Transverse colon (tissue), 4 donors: ENCODE results near the gene LRRC23. TPM values are rescaled to one million over a fixed set of nuclear protein-coding genes. Genes with fewer than 3 reads are reported as not detected.

Experiments
- DNase-seq: peaks from one replicate; pipeline ENCODE4 v3.0.0-alpha.2; 2019
- H3K27ac ChIP-seq, 4 donors: fragments of 200-600 bp; sonication (generic); 2 replicates each; pipeline ENCODE4 v1.5.1; 2016 to 2018; ENCODE audit warnings: inconsistent platforms in 4 of 4
- H3K27me3 ChIP-seq: fragments of 200-600 bp; sonication (generic); 2 replicates; pipeline ENCODE4 v1.5.1; 2017; ENCODE audit warnings: inconsistent platforms
- H3K36me3 ChIP-seq, 4 donors: fragments of 200-600 bp; sonication (generic); 2 replicates each; pipeline ENCODE4 v1.5.1; 2017 to 2019; ENCODE audit warnings: inconsistent platforms in 4 of 4
- H3K4me1 ChIP-seq, 4 donors: fragments of 200-600 bp; sonication (generic); 2 replicates each; pipeline ENCODE4 v1.5.1; 2017 to 2020; ENCODE audit warnings: inconsistent platforms in 4 of 4
- H3K4me3 ChIP-seq, 4 donors: fragments of 200-600 bp; sonication (generic); 1 replicate in 1 of 4; 2 replicates in 3 of 4; pipeline versions ENCODE4 v1.5.1 to v1.6.1; 2017 to 2019; ENCODE audit warnings: inconsistent platforms in 4 of 4
- H3K9me3 ChIP-seq, 2 donors: fragments of 200-600 bp; sonication (generic); 2 replicates each; pipeline ENCODE4 v1.5.1; 2017 to 2019; ENCODE audit warnings: inconsistent platforms in 2 of 2
- EP300 ChIP-seq: sonication (generic); formaldehyde crosslinking; IDR thresholded peaks from one replicate; pipeline ENCODE4 v1.6.1; 2017; ENCODE audit warnings: antibody characterized with exemption, low read depth
- POLR2A ChIP-seq: fragments of 450-650 bp; IDR thresholded peaks from one replicate; pipeline ENCODE4 v1.6.1; 2016; ENCODE audit warnings: antibody characterized with exemption, mild to moderate bottlenecking, moderate library complexity
- POLR2AphosphoS5 ChIP-seq, 3 donors: sonication (generic); formaldehyde crosslinking; IDR thresholded peaks; one replicate each; pipeline ENCODE4 v1.6.1; 2016; ENCODE audit warnings: antibody characterized with exemption in 3 of 3
- WGBS, 2 donors: methylation state at CpG; one replicate each; pipeline ENCODE4 v1.1.5; 2018; ENCODE audit warnings: low coverage in 1 of 2; 5-methylcytosine and 5-hydroxymethylcytosine counted together
- in situ Hi-C, 4 donors: fragments of 200-750 bp; cut with MboI; loops; one replicate each; pipeline versions ENCODE4 v1.15.0 to v1.15.1; 2017; ENCODE audit warnings: low sequenced_read_pairs in 3 of 4, low pct_ligation_motif_present in 1 of 4, low pct_unique_long_range_greater_than_20kb in 1 of 4
- intact Hi-C: fragments of 100-400 bp; cut with DNase I; formaldehyde crosslinking; loops from one replicate; pipeline ENCODE4 v1.15.1; 2023; ENCODE audit warnings: low total_unique reads
- total RNA-seq, 4 donors: library from RNA; depleted of rRNA; stranded (reverse); fragments of >200 nt; gene quantifications; one replicate each; pipeline ENCODE4 v1.1.0, GENCODE V29; 2016
- TF ChIP-seq, protein P1 (sequence below), 5 experiments: fragments of 200-600 bp in 3 of 5; fragments of 450-650 bp in 2 of 5; sonication (generic) in 3 of 5; IDR thresholded peaks; 1 replicate in 2 of 5; 2 replicates in 3 of 5; pipeline ENCODE4 v1.5.1; 2016 to 2017; ENCODE audit warnings: antibody characterized with exemption in 5 of 5, inconsistent platforms in 3 of 5, mild to moderate bottlenecking in 2 of 5, moderate library complexity in 1 of 5

LRRC23 gene
- total RNA-seq, 4 donors from 2014 or later = 0.60 to 11.3 (median 5.9) TPM; not detected in 1

DNA sequence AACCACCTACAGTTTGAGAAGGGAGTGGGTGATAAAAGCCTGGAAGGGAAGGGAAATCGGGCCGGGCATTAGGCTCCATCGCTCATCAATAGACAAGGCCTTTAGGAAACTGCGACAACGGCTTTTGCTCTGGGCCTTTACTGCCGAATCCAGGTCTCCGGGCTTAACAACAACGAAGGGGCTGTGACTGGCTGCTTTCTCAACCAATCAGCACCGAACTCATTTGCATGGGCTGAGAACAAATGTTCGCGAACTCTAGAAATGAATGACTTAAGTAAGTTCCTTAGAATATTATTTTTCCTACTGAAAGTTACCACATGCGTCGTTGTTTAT lies 38.7 kb downstream of the LRRC23 start:
- DNase-seq = peak; percentile 85
- 0 to 2% methylated on average over 11 to 13 of the region's 13 CpGs for WGBS, 2 donors
- no peaks in the 10 kb centered on the region for H3K27me3 ChIP-seq
- peak overlapping the region; percentile 93 to 99 (median 95) for H3K27ac ChIP-seq
- TF ChIP-seq EP300 (no peak), POLR2A (no peak), POLR2AphosphoS5 (IDR thresholded peaks at IDR 0.05) (no peak)
- TF ChIP-seq, protein P1, sequence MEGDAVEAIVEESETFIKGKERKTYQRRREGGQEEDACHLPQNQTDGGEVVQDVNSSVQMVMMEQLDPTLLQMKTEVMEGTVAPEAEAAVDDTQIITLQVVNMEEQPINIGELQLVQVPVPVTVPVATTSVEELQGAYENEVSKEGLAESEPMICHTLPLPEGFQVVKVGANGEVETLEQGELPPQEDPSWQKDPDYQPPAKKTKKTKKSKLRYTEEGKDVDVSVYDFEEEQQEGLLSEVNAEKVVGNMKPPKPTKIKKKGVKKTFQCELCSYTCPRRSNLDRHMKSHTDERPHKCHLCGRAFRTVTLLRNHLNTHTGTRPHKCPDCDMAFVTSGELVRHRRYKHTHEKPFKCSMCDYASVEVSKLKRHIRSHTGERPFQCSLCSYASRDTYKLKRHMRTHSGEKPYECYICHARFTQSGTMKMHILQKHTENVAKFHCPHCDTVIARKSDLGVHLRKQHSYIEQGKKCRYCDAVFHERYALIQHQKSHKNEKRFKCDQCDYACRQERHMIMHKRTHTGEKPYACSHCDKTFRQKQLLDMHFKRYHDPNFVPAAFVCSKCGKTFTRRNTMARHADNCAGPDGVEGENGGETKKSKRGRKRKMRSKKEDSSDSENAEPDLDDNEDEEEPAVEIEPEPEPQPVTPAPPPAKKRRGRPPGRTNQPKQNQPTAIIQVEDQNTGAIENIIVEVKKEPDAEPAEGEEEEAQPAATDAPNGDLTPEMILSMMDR (IDR thresholded peaks at IDR 0.05) = no peak
- intact Hi-C loops = no loop called here
- in situ Hi-C loops = loop anchor here in 3 of 4 donors (10.0 to 25.0 kb wide), 2 partner anchors 161 to 169 kb away; partner anchors contain the start of gene C1RL (in 3 of the 3)
- H3K4me3 ChIP-seq = peak overlapping the region in 3 of 4 donors; percentile 41 to 58 (median 54)
- H3K4me1 ChIP-seq = peaks cover 25 to 48% (median 35%) of the 10 kb centered on the region in 4 donors
- no peaks in the 10 kb centered on the region for H3K36me3 ChIP-seq
- no peaks in the 10 kb centered on the region for H3K9me3 ChIP-seq

DNA sequence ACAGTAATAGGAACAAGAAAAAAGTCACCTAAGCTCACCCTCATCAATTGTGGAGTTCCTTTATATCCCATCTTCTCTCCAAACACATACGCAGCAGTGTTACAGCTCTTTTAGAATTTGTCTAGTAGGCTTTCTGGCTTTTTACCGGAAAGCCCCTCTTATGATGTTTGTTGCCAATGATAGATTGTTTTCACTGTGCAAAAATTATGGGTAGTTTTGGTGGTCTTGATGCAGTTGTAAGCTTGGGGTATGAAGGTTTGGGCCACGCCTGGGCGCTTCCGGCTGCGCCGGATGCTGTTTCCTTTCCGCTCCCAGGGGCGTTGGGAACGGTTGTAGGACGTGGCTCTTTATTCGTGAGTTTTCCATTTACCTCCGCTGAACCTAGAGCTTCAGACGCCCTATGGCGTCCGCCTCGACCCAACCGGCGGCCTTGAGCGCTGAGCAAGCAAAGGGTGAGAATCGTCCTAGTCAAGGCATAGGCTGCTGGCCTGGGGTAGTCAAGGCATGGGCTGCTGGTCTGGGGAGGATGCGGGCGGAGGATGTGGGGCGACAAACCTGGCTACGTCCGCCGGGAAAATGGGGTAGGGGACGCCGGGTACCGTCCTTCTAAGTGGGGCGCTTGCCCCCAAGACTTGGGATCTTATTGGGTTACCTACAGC lies 39.2 kb downstream of the LRRC23 start, which contains the start of the genes C12orf57 and RNU7-1:
Gene C12orf57, plus strand, starts transcription at position 301 of the 659 bp plus-strand sequence. Its CDS starts 100 bp downstream, at position 401.
Gene RNU7-1, plus strand, starts transcription at position 95 of the 659 bp plus-strand sequence.
- H3K4me3 ChIP-seq = peak within 1 kb of the TSS; percentile 41 to 58 (median 48)
- no peaks in the 10 kb centered on the region for H3K36me3 ChIP-seq
- TF ChIP-seq POLR2A (peak; percentile 98), EP300 (no peak), POLR2AphosphoS5 (IDR thresholded peaks at IDR 0.05) (peak; percentile 75 to 99 (median 98))
- TF ChIP-seq, protein P1 (IDR thresholded peaks at IDR 0.05) = peak in 1 of 5 experiments; percentile 8
- peak; percentile 87 for DNase-seq
- intact Hi-C loops = no loop called here
- H3K4me1 ChIP-seq = peaks cover 21 to 43% (median 30%) of the 10 kb centered on the region in 4 donors
- H3K27me3 ChIP-seq = no peaks in the 10 kb centered on the region
- peak within 1 kb of the TSS; percentile 93 to 99 (median 95) for H3K27ac ChIP-seq
- in situ Hi-C loops = loop anchor here in 3 of 4 donors (10.0 to 25.0 kb wide), 2 partner anchors 161 to 168 kb away; partner anchors contain the start of gene C1RL (in 3 of the 3)
- WGBS, 2 donors = 0% methylated on average over 1 to 31 of the region's 31 CpGs
- H3K9me3 ChIP-seq = no peaks in the 10 kb centered on the region

DNA sequence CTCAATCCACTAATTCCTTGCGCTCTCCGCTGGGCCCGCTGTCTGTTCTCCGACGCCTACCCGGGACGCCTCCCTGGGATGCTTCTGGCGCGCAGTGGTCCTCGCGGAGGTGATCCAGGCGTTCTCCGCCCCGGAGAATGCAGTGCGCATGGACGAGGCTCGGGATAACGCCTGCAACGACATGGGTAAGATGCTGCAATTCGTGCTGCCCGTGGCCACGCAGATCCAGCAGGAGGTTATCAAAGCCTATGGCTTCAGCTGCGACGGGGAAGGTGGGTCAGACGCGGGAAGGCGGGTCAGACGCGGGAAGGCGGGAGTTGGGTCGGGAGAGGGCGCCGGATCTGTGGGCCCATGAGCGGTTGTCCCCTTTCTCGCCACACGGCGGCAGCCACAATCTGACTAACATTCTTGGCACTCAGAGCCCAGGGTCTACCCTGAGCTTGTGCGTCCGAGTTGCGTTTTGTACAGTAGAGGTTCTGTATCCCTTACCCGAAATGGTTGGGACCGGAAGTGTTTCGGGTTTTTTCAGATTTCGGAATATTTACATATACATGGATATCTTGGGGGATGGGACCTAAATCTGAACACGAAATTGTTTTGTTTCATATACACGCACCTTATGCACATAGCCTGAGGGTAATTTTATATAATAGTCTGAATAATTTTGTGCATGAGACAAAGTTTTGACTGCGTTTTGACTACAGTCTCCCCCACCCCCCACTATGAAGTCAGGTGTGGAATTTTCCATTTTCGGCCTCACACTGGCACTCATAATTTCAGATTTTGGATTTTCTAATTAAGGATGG lies 40.0 kb downstream of the LRRC23 start:
- peak overlapping the region; percentile 41 to 58 (median 48) for H3K4me3 ChIP-seq
- H3K36me3 ChIP-seq = no peaks in the 10 kb centered on the region
- no peaks in the 10 kb centered on the region for H3K9me3 ChIP-seq
- 1 to 3% methylated on average over 11 to 40 of the region's 48 CpGs for WGBS, 2 donors
- intact Hi-C loops (no loop called here), in situ Hi-C loops (loop anchor here in 3 of 4 donors (10.0 to 25.0 kb wide), 2 partner anchors 160 to 168 kb away; partner anchors contain the start of gene C1RL (in 3 of the 3))
- peaks cover 21 to 44% (median 28%) of the 10 kb centered on the region in 4 donors for H3K4me1 ChIP-seq
- peak overlapping the region; percentile 93 to 99 (median 95) for H3K27ac ChIP-seq
- H3K27me3 ChIP-seq = no peaks in the 10 kb centered on the region
- TF ChIP-seq, protein P1 (IDR thresholded peaks at IDR 0.05) = peak; percentile 76 to 99 (median 85)
- no peak for TF ChIP-seq EP300
- TF ChIP-seq POLR2AphosphoS5 (IDR thresholded peaks at IDR 0.05) = peak; percentile 69 to 91 (median 90)
- no peak for TF ChIP-seq POLR2A
- peak; percentile 96 for DNase-seq
